HG02763 (cell line): ENCODE results near the gene EPYC.
"Not testable (repeated sequence)": the region's sequence is repeated elsewhere in the genome, so short reads cannot be mapped to it uniquely, and the experiment has no call there.

Source experiments
- ATAC-seq: cut with Tn5 transposase; IDR thresholded peaks from one replicate; pipeline ENCODE4 v1.9.1; 2021; ENCODE audit warnings: mild to moderate bottlenecking, moderate library complexity; ENCODE audit not compliant: unreplicated experiment

The EPYC gene

GRCh38 chr12:90995010-90995409 is 9.8 kb downstream of the EPYC start:
- ATAC-seq = no peak

- ATAC-seq = no peak
Observed at GRCh38 chr12:90991952-90992465, 12.8 kb downstream of the EPYC start.

GRCh38 chr12:90990611-90991010 is 14.2 kb downstream of the EPYC start:
- no peak for ATAC-seq

- no peak for ATAC-seq
Observed at GRCh38 chr12:90989686-90990111, 15.1 kb downstream of the EPYC start.

- ATAC-seq = no peak
Observed at GRCh38 chr12:90987520-90987919, 17.3 kb downstream of the EPYC start.

GRCh38 chr12:90987101-90987500 is 17.7 kb downstream of the EPYC start:
- ATAC-seq = no peak

- ATAC-seq = not testable (repeated sequence)
Observed at GRCh38 chr12:90985331-90985730, 19.4 kb downstream of the EPYC start.

- ATAC-seq = no peak
Observed at GRCh38 chr12:90984114-90984513, 20.7 kb downstream of the EPYC start.

- ATAC-seq = no peak
Observed at GRCh38 chr12:90982170-90982569, 22.6 kb downstream of the EPYC start.

- no peak for ATAC-seq
Observed at GRCh38 chr12:90979951-90980350, 24.8 kb downstream of the EPYC start.

GRCh38 chr12:90979019-90979418 is 25.8 kb downstream of the EPYC start:
- ATAC-seq = no peak

- peak; percentile 69 for ATAC-seq
Observed at GRCh38 chr12:90978117-90978770, 26.5 kb downstream of the EPYC start.

GRCh38 chr12:90977224-90977623 is 27.5 kb downstream of the EPYC start:
- ATAC-seq = no peak

GRCh38 chr12:90974286-90974685 is 30.5 kb downstream of the EPYC start:
- ATAC-seq = no peak

- ATAC-seq = no peak
Observed at GRCh38 chr12:90972226-90972625, 32.5 kb downstream of the EPYC start.

GRCh38 chr12:90970911-90971310 is 33.9 kb downstream of the EPYC start:
- no peak for ATAC-seq

GRCh38 chr12:90970471-90970870 is 34.3 kb downstream of the EPYC start:
- ATAC-seq = no peak

- no peak for ATAC-seq
Observed at GRCh38 chr12:90969851-90970250, 34.9 kb downstream of the EPYC start.

- ATAC-seq = no peak
Observed at GRCh38 chr12:90969346-90969745, 35.4 kb downstream of the EPYC start.

- no peak for ATAC-seq
Observed at GRCh38 chr12:90965204-90965603, 39.6 kb downstream of the EPYC start.

- ATAC-seq = no peak
Observed at GRCh38 chr12:90964616-90965015, 40.2 kb downstream of the EPYC start.

GRCh38 chr12:90963946-90964345 is 40.8 kb downstream of the EPYC start:
- ATAC-seq = no peak

- ATAC-seq = no peak
Observed at GRCh38 chr12:90961154-90961553, 43.6 kb downstream of the EPYC start.
